Stimulated activated CD8-positive, alpha-beta memory T cell treated with anti-CD3 and anti-CD28 coated beads, Interleukin-12 subunit alpha, Interleukin-12 subunit beta, amount 100 ng/mL, for 24 hours (primary cell): ENCODE measurements around the gene FSTL4.

Experiments used
- DNase-seq: peaks from one replicate; pipeline ENCODE4 v3.0.0-alpha.2; 2020; ENCODE audit errors: extremely low read depth

The FSTL4 gene

GRCh38 chr5:133245191-133246052, 366.9 kb downstream of the FSTL4 start:
- no peak for DNase-seq

GRCh38 chr5:133244242-133244641, 368.1 kb downstream of the FSTL4 start:
- no peak for DNase-seq

- no peak for DNase-seq
Measured at GRCh38 chr5:133243196-133243595, 369.1 kb downstream of the FSTL4 start.

GRCh38 chr5:133242221-133242835, 370.0 kb downstream of the FSTL4 start:
- no peak for DNase-seq

GRCh38 chr5:133241179-133242092, 370.9 kb downstream of the FSTL4 start:
- DNase-seq = no peak

GRCh38 chr5:133240425-133241091, 371.8 kb downstream of the FSTL4 start:
- no peak for DNase-seq

- DNase-seq = no peak
Measured at GRCh38 chr5:133238426-133239205, 373.7 kb downstream of the FSTL4 start.

GRCh38 chr5:133236976-133237375, 375.4 kb downstream of the FSTL4 start:
- no peak for DNase-seq

- no peak for DNase-seq
Measured at GRCh38 chr5:133236541-133236951, 375.8 kb downstream of the FSTL4 start.

- no peak for DNase-seq
Measured at GRCh38 chr5:133235696-133236426, 376.5 kb downstream of the FSTL4 start.

GRCh38 chr5:133234911-133235310, 377.4 kb downstream of the FSTL4 start:
- no peak for DNase-seq

- no peak for DNase-seq
Measured at GRCh38 chr5:133234273-133234672, 378.1 kb downstream of the FSTL4 start.

- DNase-seq = no peak
Measured at GRCh38 chr5:133233616-133234015, 378.7 kb downstream of the FSTL4 start.

- no peak for DNase-seq
Measured at GRCh38 chr5:133232911-133233310, 379.4 kb downstream of the FSTL4 start.

GRCh38 chr5:133232435-133232834, 379.9 kb downstream of the FSTL4 start:
- DNase-seq = no peak

- no peak for DNase-seq
Measured at GRCh38 chr5:133232011-133232410, 380.3 kb downstream of the FSTL4 start.

GRCh38 chr5:133230823-133231578, 381.3 kb downstream of the FSTL4 start:
- DNase-seq = no peak

- DNase-seq = no peak
Measured at GRCh38 chr5:133229931-133230664, 382.2 kb downstream of the FSTL4 start.

GRCh38 chr5:133228316-133228715, 384.0 kb downstream of the FSTL4 start:
- DNase-seq = no peak
